Right lobe of liver (tissue), 4 donors: ENCODE measurements around the gene DAD1.

Experiments
- CTCF ChIP-seq, 4 donors: fragments of 200-600 bp in 3 of 4; fragments of 450-650 bp in 1 of 4; IDR thresholded peaks; one replicate each; pipeline versions ENCODE4 v1.5.1 to v1.8.0; 2016 to 2022; ENCODE audit warnings: antibody characterized with exemption in 4 of 4, mild to moderate bottlenecking in 2 of 4
- POLR2A ChIP-seq: fragments of 450-650 bp; IDR thresholded peaks from one replicate; pipeline ENCODE4 v1.6.1; 2017; ENCODE audit warnings: antibody characterized with exemption, mild to moderate bottlenecking
- donor health status: DM: no; HTN: no; CAD: no.
- donor health status: DM: no; HTN: no; CAD: no.
- donor health status: DM: no; HTN: yes; CAD: no.

- TF ChIP-seq CTCF (IDR thresholded peaks at IDR 0.05) = no peak
- TF ChIP-seq POLR2A = no peak
These were observed 56.5 kb downstream of the DAD1 start for GRCh38 chr14:22532345-22533056.
